Activated CD8-positive, alpha-beta T cell treated with anti-CD3 and anti-CD28 coated beads, Interleukin-2, amount 10 ng/mL, durations not matched to agents 7 days and 5 days (primary cell): ENCODE measurements around the gene GRB14. TPM values are rescaled to one million over a fixed set of nuclear protein-coding genes. Genes with fewer than 3 reads are reported as not detected.
"Not testable (repeated sequence)": the region's sequence is repeated elsewhere in the genome, so short reads cannot be mapped to it uniquely, and the experiment has no call there.

ENCODE experiments used
- ATAC-seq: fragments of 150-1000 bp; cut with Tn5 transposase; one replicate; pipeline ENCODE4 v1.10.0; 2021; ENCODE audit warnings: moderate library complexity
- CTCF ChIA-PET: fragments of 350-600 bp; sonication (Branson Sonifier 250); formaldehyde crosslinking; loops from one replicate; lab custom pipeline; 2021; ENCODE audit warnings: antibody characterized with exemption; lab: Charles Lee
- POLR2A ChIA-PET: fragments of 350-600 bp; sonication (Branson Sonifier 250); formaldehyde crosslinking; loops from one replicate; lab custom pipeline; 2021; ENCODE audit warnings: antibody characterized with exemption; lab: Charles Lee
- DNase-seq: peaks from one replicate; pipeline ENCODE4 v3.0.0-alpha.2; 2020
- H3K27ac Mint-ChIP-seq: one replicate; pipeline ENCODE4 v1.8.0; 2021; ENCODE audit warnings: mild to moderate bottlenecking, mixed read lengths
- H3K27me3 Mint-ChIP-seq: one replicate; pipeline ENCODE4 v1.8.0; 2021; ENCODE audit warnings: low read depth, mixed read lengths
- H3K36me3 Mint-ChIP-seq: one replicate; pipeline ENCODE4 v1.8.0; 2021; ENCODE audit warnings: low read depth, mixed read lengths
- H3K4me1 Mint-ChIP-seq: one replicate; pipeline ENCODE4 v1.8.0; 2021; ENCODE audit warnings: low read depth, mixed read lengths
- H3K4me3 Mint-ChIP-seq: one replicate; pipeline ENCODE4 v1.8.0; 2021; ENCODE audit warnings: mild to moderate bottlenecking, mixed read lengths
- H3K9me3 Mint-ChIP-seq: one replicate; pipeline ENCODE4 v1.8.0; 2022; ENCODE audit warnings: mixed read lengths; ENCODE audit not compliant: insufficient read depth
- total RNA-seq, 2 experiments: library from RNA; stranded (reverse); gene quantifications; one replicate each; pipeline ENCODE4 v1.2.3, GENCODE V29; 2021

The GRB14 gene
- total RNA-seq, 2 experiments from 2014 or later, result not detected

GRCh38 chr2:164567335-164567989 is 53.8 kb downstream of the GRB14 start:
- H3K27ac Mint-ChIP-seq, result no peak overlapping the region
- ATAC-seq, result no peak
- POLR2A ChIA-PET, result no interaction called here
- no peak for DNase-seq
- no peaks in the 10 kb centered on the region for H3K27me3 Mint-ChIP-seq
- no peaks in the 10 kb centered on the region for H3K36me3 Mint-ChIP-seq
- no peaks in the 10 kb centered on the region for H3K9me3 Mint-ChIP-seq
- CTCF ChIA-PET, result no interaction called here
- no peak overlapping the region for H3K4me3 Mint-ChIP-seq
- H3K4me1 Mint-ChIP-seq, result no peaks in the 10 kb centered on the region

- CTCF ChIA-PET, result no interaction called here
- Mint-ChIP-seq H3K36me3 (no peaks in the 10 kb centered on the region), H3K27ac (no peak overlapping the region)
Measured at GRCh38 chr2:164565359-164565758, 55.9 kb downstream of the GRB14 start.

GRCh38 chr2:164562666-164563065 is 58.6 kb downstream of the GRB14 start:
- ChIA-PET CTCF (no interaction called here), POLR2A (no interaction called here)
- no peak for ATAC-seq
- H3K27me3 Mint-ChIP-seq, result no peaks in the 10 kb centered on the region
- H3K4me3 Mint-ChIP-seq, result no peak overlapping the region
- no peak overlapping the region for H3K27ac Mint-ChIP-seq
- no peaks in the 10 kb centered on the region for H3K36me3 Mint-ChIP-seq
- H3K9me3 Mint-ChIP-seq, result no peaks in the 10 kb centered on the region
- no peak for DNase-seq
- H3K4me1 Mint-ChIP-seq, result no peaks in the 10 kb centered on the region

More at GRCh38 chr2:164565359-164565758, 55.9 kb downstream of the GRB14 start:
- POLR2A ChIA-PET, result no interaction called here
- H3K27me3 Mint-ChIP-seq, result no peaks in the 10 kb centered on the region
- DNase-seq (no peak), ATAC-seq (no peak)
- no peak overlapping the region for H3K4me3 Mint-ChIP-seq
- H3K9me3 Mint-ChIP-seq, result no peaks in the 10 kb centered on the region
- H3K4me1 Mint-ChIP-seq, result no peaks in the 10 kb centered on the region

GRCh38 chr2:164561991-164562390 is 59.3 kb downstream of the GRB14 start:
- POLR2A ChIA-PET, result no interaction called here
- H3K4me1 Mint-ChIP-seq, result no peaks in the 10 kb centered on the region
- ATAC-seq (no peak), DNase-seq (no peak)
- no peaks in the 10 kb centered on the region for H3K9me3 Mint-ChIP-seq
- H3K4me3 Mint-ChIP-seq, result no peak overlapping the region
- H3K36me3 Mint-ChIP-seq, result no peaks in the 10 kb centered on the region
- H3K27ac Mint-ChIP-seq, result no peak overlapping the region
- CTCF ChIA-PET, result no interaction called here
- no peaks in the 10 kb centered on the region for H3K27me3 Mint-ChIP-seq

GRCh38 chr2:164561416-164561815 is 59.9 kb downstream of the GRB14 start:
- H3K4me3 Mint-ChIP-seq, result no peak overlapping the region
- CTCF ChIA-PET, result no interaction called here
- no peaks in the 10 kb centered on the region for H3K9me3 Mint-ChIP-seq
- H3K36me3 Mint-ChIP-seq, result no peaks in the 10 kb centered on the region
- POLR2A ChIA-PET, result no interaction called here
- ATAC-seq (no peak), DNase-seq (no peak)
- no peak overlapping the region for H3K27ac Mint-ChIP-seq
- no peaks in the 10 kb centered on the region for H3K4me1 Mint-ChIP-seq
- no peaks in the 10 kb centered on the region for H3K27me3 Mint-ChIP-seq

- Mint-ChIP-seq H3K4me1 (no peaks in the 10 kb centered on the region), H3K36me3 (no peaks in the 10 kb centered on the region), H3K9me3 (no peaks in the 10 kb centered on the region), H3K27ac (no peak overlapping the region), H3K27me3 (no peaks in the 10 kb centered on the region), H3K4me3 (no peak overlapping the region)
- POLR2A ChIA-PET, result no interaction called here
- no peak for DNase-seq
- CTCF ChIA-PET, result interaction anchor here (1.6 kb wide), 1 partner anchor 13 kb away, joined by 8 read pairs; no protein-coding TSS in a partner anchor
- no peak for ATAC-seq
Measured at GRCh38 chr2:164560902-164561301, 60.4 kb downstream of the GRB14 start.

- Mint-ChIP-seq H3K27ac (no peak overlapping the region), H3K4me3 (no peak overlapping the region), H3K36me3 (no peaks in the 10 kb centered on the region), H3K27me3 (no peaks in the 10 kb centered on the region), H3K4me1 (no peaks in the 10 kb centered on the region), H3K9me3 (no peaks in the 10 kb centered on the region)
- DNase-seq (no peak), ATAC-seq (no peak)
- CTCF ChIA-PET, result interaction anchor here (0.6 to 1.6 kb wide), 6 partner anchors 9 to 296 kb away, joined by 3 to 8 read pairs (median 4); no protein-coding TSS in a partner anchor
- POLR2A ChIA-PET, result no interaction called here
Measured at GRCh38 chr2:164560181-164560792, 61.0 kb downstream of the GRB14 start.

- ATAC-seq (no peak), DNase-seq (no peak)
- ChIA-PET CTCF (no interaction called here), POLR2A (no interaction called here)
- no peaks in the 10 kb centered on the region for H3K27me3 Mint-ChIP-seq
- H3K9me3 Mint-ChIP-seq, result no peaks in the 10 kb centered on the region
- H3K4me1 Mint-ChIP-seq, result no peaks in the 10 kb centered on the region
- no peak overlapping the region for H3K4me3 Mint-ChIP-seq
- no peaks in the 10 kb centered on the region for H3K36me3 Mint-ChIP-seq
- H3K27ac Mint-ChIP-seq, result no peak overlapping the region
Measured at GRCh38 chr2:164558450-164558849, 62.8 kb downstream of the GRB14 start.

- DNase-seq (no peak), ATAC-seq (no peak)
- CTCF ChIA-PET, result no interaction called here
- Mint-ChIP-seq H3K4me3 (no peak overlapping the region), H3K27me3 (no peaks in the 10 kb centered on the region), H3K27ac (no peak overlapping the region), H3K4me1 (no peaks in the 10 kb centered on the region), H3K36me3 (no peaks in the 10 kb centered on the region), H3K9me3 (no peaks in the 10 kb centered on the region)
- POLR2A ChIA-PET, result no interaction called here
Measured at GRCh38 chr2:164554487-164554886, 66.8 kb downstream of the GRB14 start.

- H3K4me3 Mint-ChIP-seq, result no peak overlapping the region
- no peak overlapping the region for H3K27ac Mint-ChIP-seq
- ChIA-PET POLR2A (no interaction called here), CTCF (interaction anchor here (1.4 kb wide), 1 partner anchor 9 kb away, joined by 4 read pairs; no protein-coding TSS in a partner anchor)
- H3K36me3 Mint-ChIP-seq, result no peaks in the 10 kb centered on the region
- DNase-seq (no peak), ATAC-seq (no peak)
- no peaks in the 10 kb centered on the region for H3K27me3 Mint-ChIP-seq
- H3K9me3 Mint-ChIP-seq, result no peaks in the 10 kb centered on the region
- H3K4me1 Mint-ChIP-seq, result no peaks in the 10 kb centered on the region
Measured at GRCh38 chr2:164551519-164551918, 69.8 kb downstream of the GRB14 start.

- H3K27ac Mint-ChIP-seq, CTCF ChIA-PET, ATAC-seq, H3K4me3 Mint-ChIP-seq, H3K36me3 Mint-ChIP-seq, H3K27me3 Mint-ChIP-seq, DNase-seq, POLR2A ChIA-PET, H3K9me3 Mint-ChIP-seq, H3K4me1 Mint-ChIP-seq: not testable (repeated sequence)
Measured at GRCh38 chr2:164549705-164550104, 71.6 kb downstream of the GRB14 start.

- Mint-ChIP-seq H3K27me3 (no peaks in the 10 kb centered on the region), H3K27ac (no peak overlapping the region), H3K4me1 (no peaks in the 10 kb centered on the region), H3K4me3 (no peak overlapping the region), H3K9me3 (no peaks in the 10 kb centered on the region), H3K36me3 (no peaks in the 10 kb centered on the region)
- DNase-seq (no peak), ATAC-seq (no peak)
- ChIA-PET POLR2A (no interaction called here), CTCF (no interaction called here)
Measured at GRCh38 chr2:164545484-164545883, 75.8 kb downstream of the GRB14 start.
